Trophoblast cell (in vitro differentiated cells and primary cell): ENCODE data around the gene MYO5B.
A peak's percentile ranks its signal among the peaks of the same experiment; 100 is the strongest.
"Not testable (repeated sequence)": the region's sequence is repeated elsewhere in the genome, so short reads cannot be mapped to it uniquely, and the experiment has no call there.

Source experiments
- DNase-seq, 2 donors: peaks; one replicate each; pipeline ENCODE4 v3.0.0-alpha.2; 2016
- H2AFZ ChIP-seq: 2 replicates; pipeline ENCODE4 v1.6.1; 2013; ENCODE audit warnings: low read length, moderate library complexity, mild to moderate bottlenecking; ENCODE audit not compliant: insufficient read depth, poor library complexity
- H2AK5ac ChIP-seq: 2 replicates; pipeline ENCODE4 v1.6.1; 2013; ENCODE audit warnings: mild to moderate bottlenecking, low read length
- H2BK120ac ChIP-seq: 2 replicates; pipeline ENCODE4 v1.6.1; 2013; ENCODE audit warnings: low read length, mild to moderate bottlenecking, moderate library complexity; ENCODE audit not compliant: insufficient read depth, poor library complexity
- H2BK12ac ChIP-seq: 2 replicates; pipeline ENCODE4 v1.6.1; 2013; ENCODE audit warnings: mild to moderate bottlenecking, low read length, moderate library complexity
- H2BK5ac ChIP-seq: 2 replicates; pipeline ENCODE4 v1.6.1; 2013; ENCODE audit warnings: low read length, low read depth, moderate library complexity, mild to moderate bottlenecking; ENCODE audit not compliant: poor library complexity
- H3K14ac ChIP-seq: 2 replicates; pipeline ENCODE4 v1.6.1; 2013; ENCODE audit warnings: mild to moderate bottlenecking, low read length
- H3K18ac ChIP-seq: 2 replicates; pipeline ENCODE4 v1.6.1; 2013; ENCODE audit warnings: mild to moderate bottlenecking, low read length
- H3K23ac ChIP-seq: 2 replicates; pipeline ENCODE4 v1.6.1; 2013; ENCODE audit warnings: low read length
- H3K27ac ChIP-seq: 2 replicates; pipeline ENCODE4 v1.5.1; 2013; ENCODE audit warnings: low read depth, mild to moderate bottlenecking, inconsistent platforms, low read length, moderate library complexity
- H3K27me3 ChIP-seq: 2 replicates; pipeline ENCODE4 v1.6.1; 2013; ENCODE audit warnings: inconsistent platforms, mild to moderate bottlenecking, low read length, moderate library complexity; ENCODE audit not compliant: insufficient read depth
- H3K36me3 ChIP-seq, 2 experiments: 1 replicate in 1 of 2; 2 replicates in 1 of 2; pipeline ENCODE4 v1.6.1; 2013; ENCODE audit warnings: low read length in 2 of 2, mild to moderate bottlenecking in 2 of 2, moderate library complexity in 1 of 2; ENCODE audit not compliant: insufficient read depth in 2 of 2, control insufficient read depth in 1 of 2
- H3K4ac ChIP-seq: 2 replicates; pipeline ENCODE4 v1.6.1; 2013; ENCODE audit warnings: low read depth, mild to moderate bottlenecking, low read length, moderate library complexity
- H3K4me1 ChIP-seq, 2 experiments: 1 replicate in 1 of 2; 2 replicates in 1 of 2; pipeline ENCODE4 v1.6.1; 2013; ENCODE audit warnings: low read length in 2 of 2, mild to moderate bottlenecking in 2 of 2, moderate library complexity in 1 of 2; ENCODE audit not compliant: insufficient read depth in 2 of 2, control insufficient read depth in 1 of 2
- H3K4me2 ChIP-seq: 2 replicates; pipeline ENCODE4 v1.6.1; 2013; ENCODE audit warnings: inconsistent platforms, mild to moderate bottlenecking, low read length, moderate library complexity
- H3K4me3 ChIP-seq: 2 replicates; pipeline ENCODE4 v1.5.1; 2013; ENCODE audit warnings: mild to moderate bottlenecking, low read depth, low read length, inconsistent platforms
- H3K79me1 ChIP-seq: one replicate; pipeline ENCODE4 v1.6.1; 2013; ENCODE audit warnings: low read length
- H3K79me2 ChIP-seq: 2 replicates; pipeline ENCODE4 v1.6.1; 2013; ENCODE audit warnings: low read length, mild to moderate bottlenecking; ENCODE audit not compliant: control insufficient read depth, insufficient read depth, poor library complexity
- H3K9ac ChIP-seq: 2 replicates; pipeline ENCODE4 v1.6.1; 2013; ENCODE audit warnings: mild to moderate bottlenecking, low read length
- H3K9me3 ChIP-seq: 2 replicates; pipeline ENCODE4 v1.6.1; 2013; ENCODE audit warnings: low read depth, mild to moderate bottlenecking, control low read depth, inconsistent platforms, low read length; ENCODE audit not compliant: insufficient read depth
- H4K12ac ChIP-seq: 2 replicates; pipeline ENCODE4 v1.6.1; 2013; ENCODE audit warnings: low read depth, mild to moderate bottlenecking, low read length, moderate library complexity
- H4K8ac ChIP-seq: 2 replicates; pipeline ENCODE4 v1.6.1; 2013; ENCODE audit warnings: low read depth, mild to moderate bottlenecking, low read length, moderate library complexity
- H4K91ac ChIP-seq: one replicate; pipeline ENCODE4 v1.6.1; 2013; ENCODE audit warnings: low read depth, mild to moderate bottlenecking, low read length, moderate library complexity
- WGBS: extraction: QIAGEN DNeasy Blood & Tissue Kit; methylation state at CpG from one replicate; pipeline ENCODE4 v1.1.7; 2013; ENCODE audit warnings: missing lambda C conversion rate; ENCODE audit not compliant: insufficient read length, insufficient coverage; ENCODE audit errors: extremely low coverage; 5-methylcytosine and 5-hydroxymethylcytosine counted together

The MYO5B gene

GRCh38 chr18:49789560-49790134 lies 405.3 kb downstream of the MYO5B start:
- not testable (repeated sequence) for H2BK12ac ChIP-seq, H3K18ac ChIP-seq, H4K12ac ChIP-seq, H3K4me1 ChIP-seq, H2AFZ ChIP-seq, DNase-seq, H3K14ac ChIP-seq, H3K9ac ChIP-seq, H2BK120ac ChIP-seq, H3K4me2 ChIP-seq, H3K79me1 ChIP-seq, H3K4me3 ChIP-seq, H3K9me3 ChIP-seq, H3K23ac ChIP-seq, H4K91ac ChIP-seq, H3K4ac ChIP-seq, H2AK5ac ChIP-seq, H3K27me3 ChIP-seq, H3K79me2 ChIP-seq, H4K8ac ChIP-seq, H2BK5ac ChIP-seq, H3K36me3 ChIP-seq, H3K27ac ChIP-seq
- WGBS = no CpG with 5 or more reads among the region's 8 CpGs

GRCh38 chr18:49788327-49788898 lies 406.5 kb downstream of the MYO5B start:
- H3K4me3 ChIP-seq = no peak overlapping the region
- H2BK5ac ChIP-seq = no peak overlapping the region
- H3K27me3 ChIP-seq = no peaks in the 10 kb centered on the region
- no peak overlapping the region for H2AK5ac ChIP-seq
- H3K4me2 ChIP-seq = no peak overlapping the region
- H3K4me1 ChIP-seq = no peaks in the 10 kb centered on the region
- H2BK12ac ChIP-seq = no peak overlapping the region
- H3K27ac ChIP-seq = no peak overlapping the region
- no peak overlapping the region for H4K8ac ChIP-seq
- no peak overlapping the region for H3K14ac ChIP-seq
- peaks cover 8 to 9% of the 10 kb centered on the region in 2 experiments for H3K36me3 ChIP-seq
- no peak overlapping the region for H3K4ac ChIP-seq
- no peak overlapping the region for H3K23ac ChIP-seq
- no peaks in the 10 kb centered on the region for H3K79me1 ChIP-seq
- H3K9me3 ChIP-seq = no peaks in the 10 kb centered on the region
- DNase-seq = no peak
- no CpG with 5 or more reads among the region's 5 CpGs for WGBS
- no peak overlapping the region for H2AFZ ChIP-seq
- no peak overlapping the region for H3K9ac ChIP-seq
- H3K79me2 ChIP-seq = no peaks in the 10 kb centered on the region
- H4K12ac ChIP-seq = no peak overlapping the region
- no peak overlapping the region for H3K18ac ChIP-seq
- H4K91ac ChIP-seq = no peak overlapping the region
- no peak overlapping the region for H2BK120ac ChIP-seq

- Histone ChIP-seq H3K4me2 (no peak overlapping the region), H4K91ac (no peak overlapping the region), H3K79me2 (no peaks in the 10 kb centered on the region), H2BK5ac (no peak overlapping the region), H4K8ac (no peak overlapping the region), H3K23ac (no peak overlapping the region), H2BK12ac (no peak overlapping the region), H2AK5ac (no peak overlapping the region), H2AFZ (no peak overlapping the region), H3K14ac (no peak overlapping the region), H3K9ac (no peak overlapping the region), H3K79me1 (no peaks in the 10 kb centered on the region), H2BK120ac (no peak overlapping the region), H3K4me1 (no peaks in the 10 kb centered on the region), H4K12ac (no peak overlapping the region), H3K36me3 (peaks cover 5 to 12% of the 10 kb centered on the region in 2 experiments), H3K27me3 (no peaks in the 10 kb centered on the region), H3K4me3 (no peak overlapping the region), H3K4ac (no peak overlapping the region), H3K9me3 (no peaks in the 10 kb centered on the region), H3K18ac (no peak overlapping the region), H3K27ac (no peak overlapping the region)
- WGBS = no CpG with 5 or more reads among the region's 1 CpG
- DNase-seq = no peak
These were observed 408.8 kb downstream of the MYO5B start for GRCh38 chr18:49786019-49786720.

GRCh38 chr18:49784427-49785185 lies 410.3 kb downstream of the MYO5B start:
- no peaks in the 10 kb centered on the region for H3K27me3 ChIP-seq
- no peak overlapping the region for H2AFZ ChIP-seq
- no peak overlapping the region for H2AK5ac ChIP-seq
- no CpG with 5 or more reads among the region's 1 CpG for WGBS
- H3K4me3 ChIP-seq = no peak overlapping the region
- peaks cover 3 to 13% of the 10 kb centered on the region in 2 experiments for H3K36me3 ChIP-seq
- H4K8ac ChIP-seq = no peak overlapping the region
- no peak overlapping the region for H2BK5ac ChIP-seq
- no peaks in the 10 kb centered on the region for H3K79me1 ChIP-seq
- no peak overlapping the region for H4K91ac ChIP-seq
- H3K4ac ChIP-seq = no peak overlapping the region
- no peak overlapping the region for H3K18ac ChIP-seq
- no peak overlapping the region for H2BK12ac ChIP-seq
- no peak overlapping the region for H3K27ac ChIP-seq
- no peaks in the 10 kb centered on the region for H3K4me1 ChIP-seq
- no peak overlapping the region for H3K9ac ChIP-seq
- peak in 1 of 2 donors; percentile 15 for DNase-seq
- no peak overlapping the region for H3K14ac ChIP-seq
- no peak overlapping the region for H3K23ac ChIP-seq
- H4K12ac ChIP-seq = no peak overlapping the region
- no peak overlapping the region for H2BK120ac ChIP-seq
- H3K79me2 ChIP-seq = no peaks in the 10 kb centered on the region
- H3K4me2 ChIP-seq = no peak overlapping the region
- no peaks in the 10 kb centered on the region for H3K9me3 ChIP-seq
